Common myeloid progenitor, CD34-positive (primary cell): ENCODE results near the gene TEFM.
A peak's percentile ranks its signal among the peaks of the same experiment; 100 is the strongest.

Experiments used
- CTCF ChIA-PET: fragments of 350-600 bp; sonication (Branson Sonifier 250); formaldehyde crosslinking; loops from one replicate; lab custom pipeline; 2021; ENCODE audit warnings: antibody characterized with exemption; lab: Charles Lee
- POLR2A ChIA-PET: fragments of 350-600 bp; sonication (Branson Sonifier 250); formaldehyde crosslinking; loops from one replicate; lab custom pipeline; 2021; ENCODE audit warnings: antibody characterized with exemption; lab: Charles Lee
- DNase-seq, 3 donors: peaks; one replicate each; pipeline versions ENCODE4 v3.0.0 to v3.0.0-alpha.2; 2013
- H3K27ac ChIP-seq, 2 experiments: 1 replicate in 1 of 2; 2 replicates in 1 of 2; pipeline ENCODE4 v1.7.0; 2013; ENCODE audit warnings: inconsistent platforms in 2 of 2, low read length in 2 of 2, mild to moderate bottlenecking in 2 of 2, low read depth in 1 of 2, moderate library complexity in 1 of 2; ENCODE audit not compliant: severe bottlenecking in 2 of 2, insufficient read depth in 1 of 2, poor library complexity in 1 of 2
- H3K27me3 ChIP-seq, 5 experiments: replicated peaks in 2 of 5; 1 replicate in 3 of 5; 2 replicates in 2 of 5; pipeline versions ENCODE4 v1.6.1 to v1.7.0; 2013; ENCODE audit warnings: low read length in 4 of 5, mild to moderate bottlenecking in 2 of 5, moderate library complexity in 2 of 5, inconsistent platforms in 1 of 5; ENCODE audit not compliant: insufficient read depth in 5 of 5, control insufficient read depth in 4 of 5
- H3K36me3 ChIP-seq, 4 experiments: 1 replicate in 2 of 4; 2 replicates in 2 of 4; pipeline versions ENCODE4 v1.6.1 to v1.7.0; 2013; ENCODE audit warnings: low read length in 3 of 4, control low read depth in 1 of 4, mild to moderate bottlenecking in 1 of 4; ENCODE audit not compliant: control insufficient read depth in 4 of 4, insufficient read depth in 4 of 4
- H3K4me1 ChIP-seq, 4 experiments: 1 replicate in 3 of 4; 2 replicates in 1 of 4; pipeline versions ENCODE4 v1.6.1 to v1.7.1; 2013; ENCODE audit warnings: low read length in 3 of 4, mild to moderate bottlenecking in 3 of 4, control low read depth in 1 of 4, inconsistent platforms in 1 of 4, moderate library complexity in 1 of 4; ENCODE audit not compliant: control insufficient read depth in 4 of 4, insufficient read depth in 4 of 4; ENCODE audit errors: control extremely low read depth in 1 of 4
- H3K4me3 ChIP-seq, 7 experiments: 1 replicate in 4 of 7; 2 replicates in 3 of 7; pipeline versions ENCODE4 v1.5.1 to v1.7.0; 2013; ENCODE audit warnings: mild to moderate bottlenecking in 7 of 7, low read length in 6 of 7, moderate library complexity in 6 of 7, inconsistent platforms in 2 of 7, low read depth in 2 of 7, control low read depth in 1 of 7; ENCODE audit not compliant: insufficient read depth in 4 of 7, control insufficient read depth in 1 of 7; ENCODE audit errors: extremely low read depth in 1 of 7
- H3K9me3 ChIP-seq, 5 experiments: 1 replicate in 4 of 5; 2 replicates in 1 of 5; pipeline versions ENCODE4 v1.6.1 to v1.7.1; 2013; ENCODE audit warnings: low read length in 4 of 5, mild to moderate bottlenecking in 2 of 5, inconsistent platforms in 1 of 5, low read depth in 1 of 5, moderate library complexity in 1 of 5; ENCODE audit not compliant: control insufficient read depth in 4 of 5, insufficient read depth in 2 of 5; ENCODE audit errors: control extremely low read depth in 1 of 5
- WGBS: methylation state at CpG from one replicate; pipeline ENCODE4 v1.1.5; 2013; ENCODE audit not compliant: insufficient coverage; 5-methylcytosine and 5-hydroxymethylcytosine counted together

TEFM gene

DNA sequence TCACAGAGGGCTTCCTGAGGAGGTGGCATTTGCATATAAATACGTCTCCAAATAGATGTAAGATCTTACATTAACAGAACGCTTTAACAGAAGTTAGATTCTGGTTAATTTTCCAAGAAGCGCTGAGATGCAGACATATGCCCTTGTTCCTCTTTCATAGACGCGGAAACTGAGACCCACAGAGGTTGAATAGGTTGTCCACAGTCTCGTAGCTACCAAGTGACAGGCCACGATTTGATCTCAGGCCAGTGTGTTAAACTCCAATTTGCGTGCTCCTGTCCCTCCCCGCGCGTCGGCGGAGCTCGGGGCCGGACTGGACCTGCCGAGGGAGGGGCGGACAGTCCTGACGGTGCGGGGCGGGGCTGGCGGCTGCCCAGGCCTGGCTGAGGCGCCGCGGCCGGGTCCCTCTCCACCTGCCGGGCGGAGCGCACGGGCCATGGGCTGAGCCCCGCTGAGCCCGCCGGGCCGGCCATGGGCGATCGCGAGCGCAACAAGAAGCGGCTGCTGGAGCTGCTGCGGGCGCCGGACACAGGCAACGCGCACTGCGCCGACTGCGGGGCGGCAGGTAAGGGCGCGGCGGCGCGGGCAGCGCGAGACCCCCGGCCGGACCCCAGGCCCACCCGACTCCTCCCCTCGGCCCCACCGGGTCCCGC, 15.6 kb upstream of the TEFM start, which contains the start of gene ADAP2:
Gene ADAP2, plus strand, starts transcription at position 402 of the 653 bp plus-strand sequence. Its CDS starts 70 bp downstream, at position 472.
- Histone ChIP-seq H3K27me3 (peaks cover 8 to 57% (median 20%) of the 10 kb centered on the region in 5 experiments), H3K27ac (no peak within 1 kb of the TSS), H3K4me3 (peak within 1 kb of the TSS; percentile 8 to 67 (median 50)), H3K4me1 (peaks cover 0 to 18% (median 16%) of the 10 kb centered on the region in 4 experiments), H3K36me3 (no peaks in the 10 kb centered on the region), H3K9me3 (no peaks in the 10 kb centered on the region)
- DNase-seq = peak in 2 of 3 donors; percentile 44 to 46
- WGBS = under 1% methylated on average over 48 of the region's 60 CpGs
- CTCF ChIA-PET = interaction anchor here (0.7 to 0.9 kb wide), 2 partner anchors 35 to 108 kb away, joined by 3 read pairs; no protein-coding TSS in a partner anchor
- POLR2A ChIA-PET = interaction anchor here (0.5 to 0.6 kb wide), 2 partner anchors 13 to 15 kb away, joined by 3 read pairs; no protein-coding TSS in a partner anchor

DNA sequence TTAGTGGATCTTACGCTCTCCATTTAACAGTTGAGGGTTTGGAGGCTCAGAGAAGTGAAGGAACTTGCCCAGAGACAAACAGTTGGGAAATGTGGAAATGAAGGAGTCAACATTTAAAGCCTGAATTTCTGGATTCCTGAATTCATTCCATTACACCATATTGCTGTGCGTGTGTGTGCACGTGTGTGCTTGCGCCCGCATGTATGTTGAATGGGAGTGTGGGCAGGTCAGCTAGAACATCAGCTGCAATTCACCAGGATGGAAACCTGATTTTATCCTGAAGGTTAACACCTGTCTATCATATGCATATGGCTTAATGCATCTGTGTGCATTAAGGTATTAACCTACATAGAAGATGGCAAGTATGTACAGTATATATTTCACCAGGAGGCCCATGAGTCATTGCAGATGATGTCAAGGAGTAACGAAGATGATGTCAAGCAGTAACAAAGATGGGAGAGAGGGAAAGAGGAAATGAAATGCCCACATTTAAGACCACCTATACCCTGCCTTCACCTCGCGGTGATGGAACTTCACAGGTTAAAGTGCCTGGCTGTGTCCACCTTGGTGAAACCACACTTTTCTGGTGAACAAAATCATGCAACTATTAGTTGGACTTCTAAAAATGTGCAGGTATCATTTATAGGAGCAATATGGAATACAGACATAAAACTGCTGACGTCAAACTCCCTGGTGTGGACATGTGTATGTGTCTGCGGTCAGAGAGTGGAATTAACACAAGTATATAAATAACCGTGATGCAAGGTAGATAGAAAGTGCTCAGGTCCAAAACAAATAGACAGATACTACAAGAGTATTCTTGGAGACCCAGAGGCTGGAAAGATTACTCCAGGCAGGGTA, 14.9 kb upstream of the TEFM start:
- no peaks in the 10 kb centered on the region for H3K9me3 ChIP-seq
- peak overlapping the region in 4 of 7 experiments; percentile 43 to 67 (median 54) for H3K4me3 ChIP-seq
- H3K36me3 ChIP-seq = no peaks in the 10 kb centered on the region
- no peak overlapping the region for H3K27ac ChIP-seq
- peaks cover 8 to 49% (median 20%) of the 10 kb centered on the region in 5 experiments for H3K27me3 ChIP-seq
- POLR2A ChIA-PET = interaction anchor here (0.5 to 0.6 kb wide), 3 partner anchors 14 to 269 kb away, joined by 3 read pairs; no protein-coding TSS in a partner anchor
- peaks cover 0 to 18% (median 16%) of the 10 kb centered on the region in 4 experiments for H3K4me1 ChIP-seq
- WGBS = 98% methylated on average over 7 of the region's 11 CpGs
- CTCF ChIA-PET = no interaction called here
- DNase-seq = no peak

DNA sequence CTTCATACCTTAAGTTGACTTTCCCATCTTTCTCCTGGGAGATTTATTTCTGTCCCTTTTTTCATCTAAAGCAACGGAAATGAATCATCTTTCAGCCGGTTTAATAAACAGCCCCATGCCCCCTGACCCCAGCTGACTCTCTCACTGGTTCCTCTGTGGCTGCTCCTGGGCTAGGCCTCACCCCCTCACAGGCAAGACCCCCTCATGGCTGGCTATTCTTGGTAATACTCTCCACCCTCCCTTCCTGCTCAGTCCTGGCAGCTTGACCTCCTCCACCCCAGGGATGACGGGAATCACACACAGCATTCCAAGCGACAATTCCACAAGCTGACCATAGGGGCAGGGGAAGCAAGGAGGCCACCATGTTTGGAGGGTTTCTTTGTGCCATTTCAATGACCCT, 14.2 kb upstream of the TEFM start:
- ChIA-PET CTCF (no interaction called here), POLR2A (interaction anchor here (0.6 kb wide), 1 partner anchor 270 kb away, joined by 3 read pairs; no protein-coding TSS in a partner anchor)
- 90% methylated on average over 2 of the region's 4 CpGs for WGBS
- Histone ChIP-seq H3K27ac (no peak overlapping the region), H3K4me1 (peaks cover 0 to 18% (median 16%) of the 10 kb centered on the region in 4 experiments), H3K4me3 (no peak overlapping the region), H3K36me3 (no peaks in the 10 kb centered on the region), H3K9me3 (no peaks in the 10 kb centered on the region), H3K27me3 (peaks cover 8 to 49% (median 22%) of the 10 kb centered on the region in 5 experiments)
- DNase-seq = no peak

DNA sequence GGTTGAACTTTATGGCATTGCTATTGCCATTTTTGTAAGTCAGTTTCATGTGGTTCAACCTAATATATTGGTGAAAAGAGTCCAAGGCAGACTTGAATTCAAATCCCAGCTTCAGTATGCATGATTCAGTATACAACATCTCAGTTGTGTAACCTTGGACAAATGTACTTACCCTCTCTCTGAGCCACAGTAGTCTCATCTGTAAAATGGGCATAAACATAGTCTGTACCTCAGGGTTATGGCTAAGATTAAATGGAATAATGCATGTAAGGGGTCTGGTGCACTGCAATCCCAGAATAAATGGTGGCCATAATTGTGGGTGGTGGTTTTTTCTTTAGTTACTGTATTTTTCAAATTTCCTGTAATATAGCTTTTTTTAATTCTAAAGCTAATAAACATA, 11.0 kb upstream of the TEFM start:
- H3K4me1 ChIP-seq = peaks cover 0 to 9% (median 8%) of the 10 kb centered on the region in 4 experiments
- CTCF ChIA-PET = interaction anchor here (0.7 to 1.5 kb wide), 4 partner anchors 14 to 300 kb away, joined by 3 to 4 read pairs (median 4); no protein-coding TSS in a partner anchor

DNA sequence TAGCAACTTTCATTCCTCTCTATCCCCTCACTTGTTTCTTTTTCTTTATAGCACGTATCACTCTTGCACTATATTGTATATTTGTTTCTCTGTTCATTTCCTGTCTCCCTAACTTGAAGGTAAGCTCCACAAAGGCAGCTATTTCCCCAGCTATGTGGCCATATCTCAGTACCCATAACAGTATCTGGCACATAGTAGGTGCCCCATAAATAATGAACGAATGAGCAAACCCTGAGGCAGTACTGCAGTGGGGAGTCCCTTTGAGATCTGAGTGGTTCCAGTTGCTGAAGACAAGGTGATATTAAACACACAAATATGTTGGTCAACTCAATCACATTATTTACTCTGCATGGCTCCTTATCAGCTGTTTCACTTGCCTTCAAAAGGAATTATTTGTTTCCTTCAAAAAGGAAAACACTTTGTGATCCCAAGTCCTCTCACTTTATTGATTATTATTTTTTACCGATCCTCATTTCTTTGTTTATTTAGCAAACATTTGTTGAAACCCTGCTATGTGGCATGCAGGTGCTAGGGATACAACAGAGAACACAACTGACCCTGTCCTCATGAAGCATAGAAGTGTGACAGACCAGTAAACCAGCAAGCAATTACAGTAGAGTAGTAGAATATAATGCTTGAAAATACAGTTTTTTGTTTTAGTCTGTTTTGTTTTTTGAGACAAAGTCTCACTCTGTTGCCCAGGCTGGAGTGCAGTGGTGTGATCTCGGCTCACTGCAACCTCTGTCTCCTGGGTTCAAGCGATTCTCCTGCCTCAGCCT, 10.0 kb upstream of the TEFM start:
- POLR2A ChIA-PET = interaction anchor here (0.6 kb wide), 1 partner anchor 189 kb away, joined by 3 read pairs; no protein-coding TSS in a partner anchor
- H3K9me3 ChIP-seq = no peaks in the 10 kb centered on the region
- DNase-seq = no peak
- no peaks in the 10 kb centered on the region for H3K4me1 ChIP-seq
- H3K4me3 ChIP-seq = no peak overlapping the region
- H3K27ac ChIP-seq = no peak overlapping the region
- CTCF ChIA-PET = interaction anchor here (1.2 kb wide), 1 partner anchor 15 kb away, joined by 3 read pairs; no protein-coding TSS in a partner anchor
- 100% methylated on average over 2 of the region's 5 CpGs for WGBS
- peaks cover 5 to 12% (median 10%) of the 10 kb centered on the region in 5 experiments for H3K27me3 ChIP-seq
- no peaks in the 10 kb centered on the region for H3K36me3 ChIP-seq

More for the DNA sequence above, 11.0 kb upstream of the TEFM start:
- POLR2A ChIA-PET = interaction anchor here (0.6 kb wide), 1 partner anchor 190 kb away, joined by 3 read pairs; no protein-coding TSS in a partner anchor
- DNase-seq = no peak
- H3K27me3 ChIP-seq = peaks cover 5 to 22% (median 17%) of the 10 kb centered on the region in 5 experiments
- no peak overlapping the region for H3K4me3 ChIP-seq
- H3K9me3 ChIP-seq = no peaks in the 10 kb centered on the region
- H3K27ac ChIP-seq = no peak overlapping the region
- no peaks in the 10 kb centered on the region for H3K36me3 ChIP-seq

DNA sequence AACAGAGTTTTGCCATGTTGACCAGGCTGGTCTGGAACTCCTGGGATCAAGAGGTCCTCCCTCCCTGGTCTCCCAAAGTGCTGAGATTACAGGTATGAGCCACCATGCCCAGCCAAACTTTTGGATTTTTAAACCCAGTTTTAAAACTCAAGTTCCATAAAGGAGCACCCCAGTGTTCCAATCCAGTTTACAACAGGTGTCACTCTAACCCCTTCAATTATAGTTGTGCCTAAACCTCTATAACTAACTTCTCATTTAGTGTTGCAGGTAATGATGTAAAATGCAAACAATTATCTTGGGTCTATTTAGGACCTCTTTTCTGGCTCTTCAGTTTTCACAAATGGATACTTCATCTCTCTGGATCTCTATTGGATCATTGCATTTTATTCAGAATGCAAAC, 7.9 kb upstream of the TEFM start:
- H3K9me3 ChIP-seq = no peaks in the 10 kb centered on the region
- ChIA-PET POLR2A (no interaction called here), CTCF (no interaction called here)
- H3K36me3 ChIP-seq = no peaks in the 10 kb centered on the region
- H3K4me1 ChIP-seq = no peaks in the 10 kb centered on the region
- DNase-seq = no peak
- H3K27ac ChIP-seq = no peak overlapping the region
- H3K27me3 ChIP-seq = peaks cover 0 to 3% (median 0%) of the 10 kb centered on the region in 5 experiments
- H3K4me3 ChIP-seq = no peak overlapping the region
